ENCODE measurements around the gene GMDS. TPM values are rescaled to one million over a fixed set of nuclear protein-coding genes. Genes with fewer than 3 reads are reported as not detected.

GMDS gene
- polyA plus RNA-seq, 1 donor (not counting 4 experiments of a cell fraction or from before 2014, with no cell fraction given): 22.1 TPM

GRCh38 chr6:1602049-1602713 lies 643.2 kb downstream of the GMDS start:
- peaks cover 10% of the 10 kb centered on the region for H3K4me1 ChIP-seq (ENCODE audit: control insufficient read depth, extremely low read depth, insufficient read depth, low read length)
- no peak overlapping the region for H2AFZ ChIP-seq (ENCODE audit: control insufficient read depth, low read length)
- H3K4me2 ChIP-seq (ENCODE audit: control insufficient read depth, extremely low read depth, insufficient read depth, low read depth, low read length): no peak overlapping the region
- TF ChIP-seq EZH2 (IDR thresholded peaks at IDR 0.05; ENCODE audit: low read length) (no peak), CTCF (optimal IDR thresholded peaks at IDR 0.05 in 1 of 3, IDR thresholded peaks at IDR 0.05 in 1 of 3, conservative IDR thresholded peaks at IDR 0.05 in 1 of 3; ENCODE audit: extremely low read depth in 1 of 3, insufficient read depth in 2 of 3, low read length in 3 of 3) (no peak)
- dilution Hi-C loops (cut with MboI; ENCODE audit: extremely low pct_ligation_motif_present, low sequenced_read_pairs): no loop called here
- no peak overlapping the region for H3K27ac ChIP-seq (ENCODE audit: control insufficient read depth, insufficient read depth, low read length)
- no peaks in the 10 kb centered on the region for H4K20me1 ChIP-seq (ENCODE audit: control insufficient read depth, extremely low read depth, insufficient read depth, low read length)
- DNase-seq (ENCODE audit: low read depth, low spot score) (no peak), FAIRE-seq (no peak)
- H3K36me3 ChIP-seq (ENCODE audit: control insufficient read depth in 2 of 2, extremely low read depth in 1 of 2, insufficient read depth in 2 of 2, low read length in 2 of 2): no peaks in the 10 kb centered on the region
- peaks cover 29% of the 10 kb centered on the region for H3K27me3 ChIP-seq (ENCODE audit: control insufficient read depth, extremely low read depth, insufficient read depth, low read length)
- H3K9ac ChIP-seq (ENCODE audit: control insufficient read depth, extremely low read depth, insufficient read depth, low read length): no peak overlapping the region
- no peaks in the 10 kb centered on the region for H3K79me2 ChIP-seq (ENCODE audit: control insufficient read depth, insufficient read depth, low read length)
- no peak overlapping the region for H3K4me3 ChIP-seq (ENCODE audit: control insufficient read depth in 2 of 3, extremely low read depth in 1 of 3, insufficient read depth in 2 of 3, low read depth in 1 of 3, low read length in 3 of 3)
- no peaks in the 10 kb centered on the region for H3K9me3 ChIP-seq (ENCODE audit: control insufficient read depth, low read depth, low read length)
- H3K9me1 ChIP-seq (ENCODE audit: control insufficient read depth, extremely low read depth, insufficient read depth, low read length): no peaks in the 10 kb centered on the region

DNA sequence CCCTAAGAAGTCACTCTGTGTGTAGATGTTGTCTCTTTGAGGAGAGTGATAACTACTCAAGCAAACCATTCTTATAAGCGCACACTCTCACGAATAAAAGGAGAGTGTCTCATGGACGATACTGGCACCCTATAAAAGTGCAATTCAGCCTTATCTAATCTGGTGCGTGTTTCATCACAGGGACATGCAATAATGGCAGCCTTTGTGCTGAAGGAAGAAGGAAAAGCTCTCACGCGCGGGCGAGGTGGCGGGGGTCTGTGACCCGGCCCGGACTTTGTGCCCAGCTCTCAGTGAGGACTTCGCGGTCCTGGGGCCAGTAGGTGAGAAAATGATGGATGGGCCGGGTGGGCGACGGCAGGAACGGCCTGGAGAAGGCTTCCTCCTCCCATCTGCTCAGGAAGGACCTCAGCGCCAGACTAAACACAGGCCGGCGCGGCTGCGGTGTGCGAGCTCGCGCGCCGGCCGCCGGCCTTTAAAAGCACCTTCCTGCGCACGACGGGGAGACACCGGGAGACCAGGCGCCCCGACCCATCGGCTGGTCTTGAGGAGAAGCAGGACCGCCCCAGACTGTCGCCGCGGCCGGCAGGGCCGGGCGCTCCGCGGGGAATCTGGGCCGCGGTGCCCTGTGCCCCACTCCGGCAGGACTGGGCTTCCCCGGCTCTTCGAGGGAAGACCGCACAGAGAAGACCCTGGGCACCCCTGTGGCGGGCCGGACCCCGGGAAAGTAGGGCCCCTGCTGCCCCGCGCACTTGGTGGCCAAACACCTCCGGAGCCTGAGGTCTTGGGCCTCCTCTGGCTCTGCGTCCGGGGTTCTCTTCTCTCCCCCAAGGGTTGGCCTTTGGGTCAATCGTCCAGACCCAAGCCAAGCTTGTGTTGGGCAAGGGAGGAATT lies 644.0 kb downstream of the GMDS start:
- H3K9me3 ChIP-seq (ENCODE audit: control insufficient read depth, low read depth, low read length): no peaks in the 10 kb centered on the region
- no peak for DNase-seq (ENCODE audit: low read depth, low spot score)
- peaks cover 25% of the 10 kb centered on the region for H3K27me3 ChIP-seq (ENCODE audit: control insufficient read depth, extremely low read depth, insufficient read depth, low read length)
- no peak overlapping the region for H3K4me3 ChIP-seq (ENCODE audit: control insufficient read depth in 2 of 3, extremely low read depth in 1 of 3, insufficient read depth in 2 of 3, low read depth in 1 of 3, low read length in 3 of 3)
- H3K79me2 ChIP-seq (ENCODE audit: control insufficient read depth, insufficient read depth, low read length): no peaks in the 10 kb centered on the region
- dilution Hi-C loops (cut with MboI; ENCODE audit: extremely low pct_ligation_motif_present, low sequenced_read_pairs): no loop called here
- FAIRE-seq: no peak
- H3K36me3 ChIP-seq (ENCODE audit: control insufficient read depth in 2 of 2, extremely low read depth in 1 of 2, insufficient read depth in 2 of 2, low read length in 2 of 2): no peaks in the 10 kb centered on the region
- H3K9ac ChIP-seq (ENCODE audit: control insufficient read depth, extremely low read depth, insufficient read depth, low read length): no peak overlapping the region
- TF ChIP-seq CTCF (optimal IDR thresholded peaks at IDR 0.05 in 1 of 3, IDR thresholded peaks at IDR 0.05 in 1 of 3, conservative IDR thresholded peaks at IDR 0.05 in 1 of 3; ENCODE audit: extremely low read depth in 1 of 3, insufficient read depth in 2 of 3, low read length in 3 of 3) (no peak), EZH2 (IDR thresholded peaks at IDR 0.05; ENCODE audit: low read length) (no peak)
- no peak overlapping the region for H3K27ac ChIP-seq (ENCODE audit: control insufficient read depth, insufficient read depth, low read length)
- H2AFZ ChIP-seq (ENCODE audit: control insufficient read depth, low read length): no peak overlapping the region
- no peaks in the 10 kb centered on the region for H4K20me1 ChIP-seq (ENCODE audit: control insufficient read depth, extremely low read depth, insufficient read depth, low read length)
- no peaks in the 10 kb centered on the region for H3K9me1 ChIP-seq (ENCODE audit: control insufficient read depth, extremely low read depth, insufficient read depth, low read length)
- no peak overlapping the region for H3K4me2 ChIP-seq (ENCODE audit: control insufficient read depth, extremely low read depth, insufficient read depth, low read depth, low read length)
- H3K4me1 ChIP-seq (ENCODE audit: control insufficient read depth, extremely low read depth, insufficient read depth, low read length): peaks cover 11% of the 10 kb centered on the region

Measured in keratinocyte (primary cell).